ENCODE measurements around the gene PTK6. TPM values are rescaled to one million over a fixed set of nuclear protein-coding genes. Genes with fewer than 3 reads are reported as not detected.
"Not testable (repeated sequence)": the region's sequence is repeated elsewhere in the genome, so short reads cannot be mapped to it uniquely, and the experiment has no call there.

The PTK6 gene
- total and polyA plus RNA-seq, 3 donors from 2014 or later: 0.26 to 0.37 TPM; not detected in 1

- no peaks in the 10 kb centered on the region for H3K27me3 ChIP-seq
These were observed 55.7 kb downstream of the PTK6 start for GRCh38 chr20:63481503-63481902.

DNA sequence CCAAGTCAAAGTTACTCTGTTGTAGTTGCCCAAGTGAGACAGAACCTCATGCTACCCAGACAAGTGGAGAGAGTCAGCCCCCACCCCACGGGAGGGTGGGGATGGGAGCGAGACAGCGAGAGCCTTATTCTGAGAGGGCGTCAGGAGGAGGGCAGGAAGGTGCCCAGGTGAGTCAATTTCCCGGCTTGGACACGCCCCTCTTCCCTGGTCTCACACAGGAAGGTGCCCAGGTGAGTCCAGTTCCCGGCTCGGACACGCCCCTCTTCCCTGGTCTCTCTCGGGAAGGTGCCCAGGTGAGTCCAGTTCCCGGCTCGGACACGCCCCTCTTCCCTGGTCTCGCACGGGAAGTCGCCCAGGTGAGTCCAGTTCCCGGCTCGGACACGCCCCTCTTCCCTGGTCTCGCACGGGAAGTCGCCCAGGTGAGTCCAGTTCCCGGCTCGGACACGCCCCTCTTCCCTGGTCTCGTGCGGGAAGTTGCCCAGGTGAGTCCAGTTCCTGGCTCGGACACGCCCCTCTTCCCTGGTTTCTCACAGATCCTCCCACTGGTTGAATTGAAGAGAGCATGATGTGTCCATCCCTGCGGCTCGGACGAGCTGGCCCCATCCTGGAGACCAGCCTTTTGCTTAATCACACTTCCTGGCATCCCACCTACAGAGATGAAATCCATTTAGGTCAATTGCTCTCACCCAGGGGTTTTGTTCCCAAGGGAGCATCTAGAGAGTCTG, 57.3 kb downstream of the PTK6 start:
- 65 to 72% methylated on average over 9 to 32 of the region's 32 CpGs for WGBS, 2 donors
- H3K27ac ChIP-seq; H3K4me1 ChIP-seq; H3K9me3 ChIP-seq; H3K36me3 ChIP-seq (ENCODE audit: low read depth, missing control alignments); H3K27me3 ChIP-seq; H3K4me3 ChIP-seq; DNase-seq; intact Hi-C loops (cut with DNase I; ENCODE audit: low total_unique reads): not testable (repeated sequence)

More at GRCh38 chr20:63481503-63481902, 55.7 kb downstream of the PTK6 start:
- intact Hi-C loops (cut with DNase I; ENCODE audit: low total_unique reads): no loop called here
- Histone ChIP-seq H3K36me3 (ENCODE audit: low read depth, missing control alignments) (no peaks in the 10 kb centered on the region), H3K9me3 (no peaks in the 10 kb centered on the region), H3K27ac (no peak overlapping the region), H3K4me3 (no peak overlapping the region), H3K4me1 (no peaks in the 10 kb centered on the region)
- no peak for TF ChIP-seq POLR2A (IDR thresholded peaks at IDR 0.05)
- TF ChIP-seq, protein P1, sequence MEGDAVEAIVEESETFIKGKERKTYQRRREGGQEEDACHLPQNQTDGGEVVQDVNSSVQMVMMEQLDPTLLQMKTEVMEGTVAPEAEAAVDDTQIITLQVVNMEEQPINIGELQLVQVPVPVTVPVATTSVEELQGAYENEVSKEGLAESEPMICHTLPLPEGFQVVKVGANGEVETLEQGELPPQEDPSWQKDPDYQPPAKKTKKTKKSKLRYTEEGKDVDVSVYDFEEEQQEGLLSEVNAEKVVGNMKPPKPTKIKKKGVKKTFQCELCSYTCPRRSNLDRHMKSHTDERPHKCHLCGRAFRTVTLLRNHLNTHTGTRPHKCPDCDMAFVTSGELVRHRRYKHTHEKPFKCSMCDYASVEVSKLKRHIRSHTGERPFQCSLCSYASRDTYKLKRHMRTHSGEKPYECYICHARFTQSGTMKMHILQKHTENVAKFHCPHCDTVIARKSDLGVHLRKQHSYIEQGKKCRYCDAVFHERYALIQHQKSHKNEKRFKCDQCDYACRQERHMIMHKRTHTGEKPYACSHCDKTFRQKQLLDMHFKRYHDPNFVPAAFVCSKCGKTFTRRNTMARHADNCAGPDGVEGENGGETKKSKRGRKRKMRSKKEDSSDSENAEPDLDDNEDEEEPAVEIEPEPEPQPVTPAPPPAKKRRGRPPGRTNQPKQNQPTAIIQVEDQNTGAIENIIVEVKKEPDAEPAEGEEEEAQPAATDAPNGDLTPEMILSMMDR (IDR thresholded peaks at IDR 0.05): no peak
- WGBS, 2 donors: 74 to 75% methylated on average over 12 of the region's 12 CpGs
- no peak for DNase-seq

DNA sequence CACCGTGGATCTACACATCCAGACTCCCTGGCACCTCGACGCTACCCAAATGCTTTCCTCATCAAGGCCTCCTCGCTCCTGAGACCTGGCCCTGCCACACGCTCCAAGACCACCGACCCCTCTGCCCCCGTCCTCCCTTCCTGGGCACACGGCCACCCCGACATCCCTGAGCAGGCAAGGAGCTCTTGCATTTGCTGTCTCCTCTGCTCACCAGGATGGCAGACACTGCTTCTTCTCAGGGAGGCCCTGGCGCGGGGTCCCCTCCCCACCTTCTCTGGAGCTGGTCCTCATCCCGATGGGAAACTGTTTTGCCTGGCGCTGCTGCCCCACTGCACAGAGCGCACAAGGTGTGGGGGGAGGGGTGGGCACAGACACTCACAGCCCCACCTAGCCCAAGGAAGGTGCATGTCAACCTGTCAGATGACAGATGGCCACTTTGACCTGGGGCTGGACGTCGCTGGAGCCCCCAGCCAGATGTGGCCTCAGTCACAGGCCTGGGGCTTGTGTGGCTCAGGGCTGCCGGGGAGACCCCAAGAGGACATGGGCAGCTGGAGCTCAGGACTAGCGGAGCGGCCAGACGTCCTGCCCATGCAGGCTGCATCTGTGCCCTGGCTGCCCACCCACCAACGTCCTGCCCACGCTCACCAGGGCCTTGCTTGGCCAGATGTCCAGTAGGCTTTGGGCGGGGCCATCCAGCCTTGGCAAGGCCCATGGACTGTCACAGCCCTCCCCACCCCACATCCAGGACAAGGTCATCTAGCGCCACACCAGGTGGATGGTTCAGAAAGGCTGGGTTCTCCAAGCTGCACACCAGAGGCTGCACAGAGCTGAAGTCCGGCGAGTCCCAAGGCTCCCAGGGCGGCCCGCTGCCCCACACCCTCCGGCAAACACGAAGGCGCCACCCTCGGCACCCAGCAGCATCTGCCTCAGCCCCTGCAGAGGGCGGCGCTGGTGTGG, 58.6 kb downstream of the PTK6 start:
- 84 to 85% methylated on average over 13 to 34 of the region's 34 CpGs for WGBS, 2 donors
- Histone ChIP-seq H3K27ac (no peak overlapping the region), H3K4me3 (no peak overlapping the region), H3K27me3 (no peaks in the 10 kb centered on the region), H3K9me3 (no peaks in the 10 kb centered on the region), H3K4me1 (no peaks in the 10 kb centered on the region), H3K36me3 (ENCODE audit: low read depth, missing control alignments) (no peaks in the 10 kb centered on the region)
- intact Hi-C loops (cut with DNase I; ENCODE audit: low total_unique reads): no loop called here
- no peak for TF ChIP-seq POLR2A (IDR thresholded peaks at IDR 0.05)
- TF ChIP-seq, protein P1 (IDR thresholded peaks at IDR 0.05): no peak
- DNase-seq: no peak

Other genes starting within 250 kb of the PTK6 start
- gene COL20A1, start 244.2 kb downstream of the PTK6 start, total RNA-seq: 10 to 100 TPM; 14.4 to 17.1 TPM
- gene COL20A1, start 244.2 kb downstream of the PTK6 start, polyA plus RNA-seq (ENCODE audit: insufficient read depth, low read depth, low replicate concordance): 17.2 TPM
- gene CHRNA4, start 176.0 kb downstream of the PTK6 start, total RNA-seq: 1 to 10 TPM; 7.4 to 8.3 TPM
- gene CHRNA4, start 176.0 kb downstream of the PTK6 start, polyA plus RNA-seq (ENCODE audit: insufficient read depth, low read depth, low replicate concordance): 3.3 TPM
- gene KCNQ2, start 64.7 kb downstream of the PTK6 start, total RNA-seq: 10 to 100 TPM; 49.2 to 60.9 TPM
- 36.2 TPM for gene KCNQ2, start 64.7 kb downstream of the PTK6 start, polyA plus RNA-seq (ENCODE audit: insufficient read depth, low read depth, low replicate concordance)
- 10 to 100 TPM in 1 of 2 donors, 1 to 10 TPM in 1; 9.8 to 15.9 TPM for gene EEF1A2, start 38.3 kb downstream of the PTK6 start, total RNA-seq
- gene EEF1A2, start 38.3 kb downstream of the PTK6 start, polyA plus RNA-seq (ENCODE audit: insufficient read depth, low read depth, low replicate concordance): 19.1 TPM
- 100 to 1,000 TPM; 431 to 529 TPM for gene PPDPF, start 16.6 kb downstream of the PTK6 start, total RNA-seq
- gene PPDPF, start 16.6 kb downstream of the PTK6 start, polyA plus RNA-seq (ENCODE audit: insufficient read depth, low read depth, low replicate concordance): 207 TPM
- under 1 TPM; 0.19 to 0.24 TPM for gene SRMS, start 10.4 kb upstream of the PTK6 start, total RNA-seq
- gene SRMS, start 10.4 kb upstream of the PTK6 start, polyA plus RNA-seq (ENCODE audit: insufficient read depth, low read depth, low replicate concordance): 0.42 TPM
- 100 to 1,000 TPM in 1 of 2 donors, 10 to 100 TPM in 1; 85.4 to 121 TPM for gene FNDC11, start 16.8 kb upstream of the PTK6 start, total RNA-seq
- 147 TPM for gene FNDC11, start 16.8 kb upstream of the PTK6 start, polyA plus RNA-seq (ENCODE audit: insufficient read depth, low read depth, low replicate concordance)
- gene HELZ2, start 36.9 kb upstream of the PTK6 start, total RNA-seq: 10 to 100 TPM; 13.5 to 22.9 TPM
- 7.1 TPM for gene HELZ2, start 36.9 kb upstream of the PTK6 start, polyA plus RNA-seq (ENCODE audit: insufficient read depth, low read depth, low replicate concordance)
- gene GMEB2, start 89.7 kb upstream of the PTK6 start, total RNA-seq: 10 to 100 TPM; 31.0 to 33.1 TPM
- 20.3 TPM for gene GMEB2, start 89.7 kb upstream of the PTK6 start, polyA plus RNA-seq (ENCODE audit: insufficient read depth, low read depth, low replicate concordance)
- 10 to 100 TPM in 1 of 2 donors, 1 to 10 TPM in 1; 8.4 to 16.5 TPM for gene STMN3, start 116.0 kb upstream of the PTK6 start, total RNA-seq
- gene STMN3, start 116.0 kb upstream of the PTK6 start, polyA plus RNA-seq (ENCODE audit: insufficient read depth, low read depth, low replicate concordance): 15.1 TPM
- gene RTEL1, start 120.9 kb upstream of the PTK6 start, total RNA-seq: 10 to 100 TPM; 56.8 to 84.6 TPM
- gene RTEL1, start 120.9 kb upstream of the PTK6 start, polyA plus RNA-seq (ENCODE audit: insufficient read depth, low read depth, low replicate concordance): 34.2 TPM
- gene TNFRSF6B, start 159.3 kb upstream of the PTK6 start, total RNA-seq: 10 to 100 TPM; 26.2 to 30.5 TPM
- 3.0 TPM for gene TNFRSF6B, start 159.3 kb upstream of the PTK6 start, polyA plus RNA-seq (ENCODE audit: insufficient read depth, low read depth, low replicate concordance)
- gene ARFRP1, start 170.6 kb upstream of the PTK6 start, total RNA-seq: 10 to 100 TPM; 55.4 to 55.6 TPM
- gene ARFRP1, start 170.6 kb upstream of the PTK6 start, polyA plus RNA-seq (ENCODE audit: insufficient read depth, low read depth, low replicate concordance): 37.8 TPM
- gene ZGPAT, start 170.7 kb upstream of the PTK6 start, total RNA-seq: 10 to 100 TPM; 53.1 to 57.3 TPM
- gene ZGPAT, start 170.7 kb upstream of the PTK6 start, polyA plus RNA-seq (ENCODE audit: insufficient read depth, low read depth, low replicate concordance): 43.1 TPM
- gene LIME1, start 199.3 kb upstream of the PTK6 start, total RNA-seq: 10 to 100 TPM; 41.4 to 47.4 TPM
- 5.6 TPM for gene LIME1, start 199.3 kb upstream of the PTK6 start, polyA plus RNA-seq (ENCODE audit: insufficient read depth, low read depth, low replicate concordance)
- gene SLC2A4RG, start 202.4 kb upstream of the PTK6 start, total RNA-seq: 100 to 1,000 TPM; 123 to 141 TPM
- 64.4 TPM for gene SLC2A4RG, start 202.4 kb upstream of the PTK6 start, polyA plus RNA-seq (ENCODE audit: insufficient read depth, low read depth, low replicate concordance)

Measured in testis (tissue), 3 donors.